ENCODE data around the gene SPATA21.

DNA sequence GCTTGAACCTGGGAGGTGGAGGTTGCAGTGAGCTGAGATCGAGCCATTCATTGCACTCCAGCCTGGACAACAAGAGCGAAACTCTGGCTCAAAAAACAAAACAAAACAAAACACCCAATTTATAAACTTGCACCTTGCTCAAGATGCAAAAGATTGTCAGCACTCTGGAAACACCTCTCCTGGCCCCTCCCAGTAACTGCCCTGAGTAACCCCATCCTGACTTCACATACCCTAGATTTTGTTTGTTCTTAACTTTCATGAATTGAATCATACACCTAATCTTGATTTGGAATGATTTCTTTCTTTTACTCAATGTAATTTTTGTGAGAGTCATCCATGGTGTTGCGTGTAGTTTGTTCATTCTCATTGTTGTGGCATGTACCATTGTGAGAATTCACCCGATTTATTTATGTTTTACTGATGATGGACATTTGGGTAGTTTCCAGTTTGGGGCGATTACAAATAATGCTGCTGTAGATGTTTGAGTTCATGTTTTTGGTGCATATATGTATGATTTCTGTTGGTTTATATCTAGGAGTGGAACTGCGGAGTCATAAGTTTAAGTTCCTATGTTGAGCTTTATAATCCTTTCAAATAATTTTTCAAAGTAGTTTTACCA lies 13.7 kb upstream of the SPATA21 start:
- TF ChIP-seq POLR2A (IDR thresholded peaks at IDR 0.05), result no peak
- TF ChIP-seq CTCF (IDR thresholded peaks at IDR 0.05), result no peak

Data from thyroid gland (tissue), 4 donors.